Measurements from ENCODE around the gene PRSS12. TPM values are rescaled to one million over a fixed set of nuclear protein-coding genes. Genes with fewer than 3 reads are reported as not detected.
A peak's percentile ranks its signal among the peaks of the same experiment; 100 is the strongest.
"Not testable (repeated sequence)": the region's sequence is repeated elsewhere in the genome, so short reads cannot be mapped to it uniquely, and the experiment has no call there.

Gene PRSS12
- total and polyA plus RNA-seq, 8 donors, result 5.5 to 12.9 (median 7.7) TPM

DNA sequence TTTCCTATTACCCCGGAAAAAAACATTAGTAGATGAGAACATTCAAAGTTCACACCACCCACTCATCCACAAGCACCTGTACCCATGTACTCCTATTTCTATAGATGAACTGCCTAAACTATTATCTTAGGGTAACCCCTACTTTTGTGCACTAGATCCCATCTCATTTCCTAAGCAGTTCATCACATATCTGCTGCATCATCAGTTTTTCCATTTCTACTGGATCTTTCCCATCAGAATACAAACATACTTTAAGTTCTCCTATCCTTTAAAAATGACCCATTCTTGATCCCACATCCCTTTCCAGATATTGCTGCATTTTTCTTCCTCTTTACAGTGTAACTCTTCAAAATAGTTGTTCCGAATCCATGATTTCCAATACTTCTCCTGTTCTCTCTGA, 81.0 kb downstream of the PRSS12 start:
- Histone ChIP-seq H3K36me3 (no peaks in the 10 kb centered on the region), H3K4me3 (no peak overlapping the region), H3K27ac (no peak overlapping the region), H3K9me3 (no peaks in the 10 kb centered on the region), H3K27me3 (no peaks in the 10 kb centered on the region), H3K4me1 (peaks cover 0 to 8% (median 4%) of the 10 kb centered on the region in 3 donors)
- WGBS, 2 donors, result 80 to 81% methylated on average over 2 of the region's 2 CpGs
- DNase-seq (no peak), FAIRE-seq (no peak), ATAC-seq (no peak)
- TF ChIP-seq, protein P1, sequence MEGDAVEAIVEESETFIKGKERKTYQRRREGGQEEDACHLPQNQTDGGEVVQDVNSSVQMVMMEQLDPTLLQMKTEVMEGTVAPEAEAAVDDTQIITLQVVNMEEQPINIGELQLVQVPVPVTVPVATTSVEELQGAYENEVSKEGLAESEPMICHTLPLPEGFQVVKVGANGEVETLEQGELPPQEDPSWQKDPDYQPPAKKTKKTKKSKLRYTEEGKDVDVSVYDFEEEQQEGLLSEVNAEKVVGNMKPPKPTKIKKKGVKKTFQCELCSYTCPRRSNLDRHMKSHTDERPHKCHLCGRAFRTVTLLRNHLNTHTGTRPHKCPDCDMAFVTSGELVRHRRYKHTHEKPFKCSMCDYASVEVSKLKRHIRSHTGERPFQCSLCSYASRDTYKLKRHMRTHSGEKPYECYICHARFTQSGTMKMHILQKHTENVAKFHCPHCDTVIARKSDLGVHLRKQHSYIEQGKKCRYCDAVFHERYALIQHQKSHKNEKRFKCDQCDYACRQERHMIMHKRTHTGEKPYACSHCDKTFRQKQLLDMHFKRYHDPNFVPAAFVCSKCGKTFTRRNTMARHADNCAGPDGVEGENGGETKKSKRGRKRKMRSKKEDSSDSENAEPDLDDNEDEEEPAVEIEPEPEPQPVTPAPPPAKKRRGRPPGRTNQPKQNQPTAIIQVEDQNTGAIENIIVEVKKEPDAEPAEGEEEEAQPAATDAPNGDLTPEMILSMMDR (IDR thresholded peaks at IDR 0.05), result no peak
- intact Hi-C loops (cut with DNase I), result no loop called here

DNA sequence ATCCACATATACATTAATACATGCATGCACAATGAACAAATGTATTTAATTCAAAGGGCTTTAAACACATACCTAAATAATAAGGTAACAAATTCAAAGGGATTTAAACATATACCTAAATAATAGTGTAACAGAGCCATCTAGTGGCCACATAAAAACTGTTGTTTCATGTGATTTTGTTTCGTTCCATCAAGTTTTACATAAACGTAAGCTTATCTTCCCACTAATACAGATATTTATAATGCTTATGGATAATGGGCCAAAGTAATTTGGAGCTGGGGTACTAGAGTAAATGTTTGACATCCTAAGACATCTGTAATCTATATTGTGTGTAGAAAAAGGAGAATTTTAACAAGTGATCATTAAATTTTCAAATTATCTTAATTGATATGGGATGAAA, 82.3 kb downstream of the PRSS12 start:
- DNase-seq (no peak), FAIRE-seq (peak; percentile 92), ATAC-seq (peak in 3 of 4 donors; percentile 47 to 61 (median 49))
- no peaks in the 10 kb centered on the region for H3K36me3 ChIP-seq
- intact Hi-C loops (cut with DNase I), result no loop called here
- H3K27ac ChIP-seq, result no peak overlapping the region
- 0 to 3% methylated on average over 2 of the region's 2 CpGs for WGBS, 2 donors
- no peaks in the 10 kb centered on the region for H3K9me3 ChIP-seq
- no peak overlapping the region for H3K4me3 ChIP-seq
- peaks cover 0 to 2% (median 0%) of the 10 kb centered on the region in 3 donors for H3K4me1 ChIP-seq
- TF ChIP-seq, protein P1 (IDR thresholded peaks at IDR 0.05), result peak in 3 of 4 donors; percentile 28 to 47 (median 45)
- no peaks in the 10 kb centered on the region for H3K27me3 ChIP-seq

DNA sequence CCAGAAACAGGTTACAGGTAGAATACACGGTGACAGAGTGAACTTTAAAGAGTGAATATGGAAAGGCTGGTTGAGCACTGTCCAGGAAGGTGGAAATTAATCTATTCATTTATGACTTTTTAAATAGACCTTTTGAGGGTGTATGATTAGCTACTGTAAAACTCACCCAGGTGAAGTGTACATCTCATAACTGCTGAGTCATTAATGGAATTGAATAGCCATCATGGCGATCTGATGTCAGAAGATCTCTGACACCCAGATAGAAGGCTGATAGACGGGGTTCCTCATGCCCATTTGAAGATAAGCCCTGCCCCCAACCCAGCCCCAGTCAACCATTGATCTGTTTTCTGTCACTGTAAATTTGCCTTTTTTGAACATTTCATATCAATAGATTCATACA, 84.0 kb downstream of the PRSS12 start:
- TF ChIP-seq, protein P1 (IDR thresholded peaks at IDR 0.05), result no peak
- no peak for ATAC-seq

DNA sequence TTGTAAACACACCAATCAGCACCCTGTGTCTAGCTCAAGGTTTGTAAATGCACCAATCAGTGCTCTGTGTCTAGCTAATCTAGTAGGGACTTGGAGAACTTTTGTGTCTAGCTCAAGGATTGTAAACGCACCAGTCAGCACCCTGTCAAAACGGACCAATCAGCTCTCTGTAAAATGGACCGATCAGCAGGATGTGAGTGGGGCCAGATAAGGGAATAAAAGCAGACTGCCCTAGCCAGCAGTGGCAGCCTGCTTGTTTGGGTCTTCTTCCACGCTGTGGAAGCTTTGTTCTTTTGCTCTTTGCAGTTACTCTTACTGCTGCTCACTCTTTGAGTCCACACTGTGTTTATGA, 86.7 kb downstream of the PRSS12 start:
- 54% methylated on average over 4 of the region's 4 CpGs for WGBS, 2 donors
- FAIRE-seq; intact Hi-C loops (cut with DNase I); H3K36me3 ChIP-seq; H3K27me3 ChIP-seq; DNase-seq; H3K4me1 ChIP-seq; H3K27ac ChIP-seq; ATAC-seq; H3K9me3 ChIP-seq: not testable (repeated sequence)
- H3K4me3 ChIP-seq, result peak overlapping the region in 1 of 4 donors; percentile 70

More for the DNA sequence above, 84.0 kb downstream of the PRSS12 start:
- no peaks in the 10 kb centered on the region for H3K9me3 ChIP-seq
- no peaks in the 10 kb centered on the region for H3K36me3 ChIP-seq
- H3K4me3 ChIP-seq, result no peak overlapping the region
- H3K27ac ChIP-seq, result no peak overlapping the region
- FAIRE-seq, result no peak
- WGBS, 2 donors, result 54% methylated on average over 3 of the region's 3 CpGs
- DNase-seq, result no peak
- intact Hi-C loops (cut with DNase I), result no loop called here
- peaks cover 0 to 2% (median 0%) of the 10 kb centered on the region in 3 donors for H3K4me1 ChIP-seq
- no peaks in the 10 kb centered on the region for H3K27me3 ChIP-seq

DNA sequence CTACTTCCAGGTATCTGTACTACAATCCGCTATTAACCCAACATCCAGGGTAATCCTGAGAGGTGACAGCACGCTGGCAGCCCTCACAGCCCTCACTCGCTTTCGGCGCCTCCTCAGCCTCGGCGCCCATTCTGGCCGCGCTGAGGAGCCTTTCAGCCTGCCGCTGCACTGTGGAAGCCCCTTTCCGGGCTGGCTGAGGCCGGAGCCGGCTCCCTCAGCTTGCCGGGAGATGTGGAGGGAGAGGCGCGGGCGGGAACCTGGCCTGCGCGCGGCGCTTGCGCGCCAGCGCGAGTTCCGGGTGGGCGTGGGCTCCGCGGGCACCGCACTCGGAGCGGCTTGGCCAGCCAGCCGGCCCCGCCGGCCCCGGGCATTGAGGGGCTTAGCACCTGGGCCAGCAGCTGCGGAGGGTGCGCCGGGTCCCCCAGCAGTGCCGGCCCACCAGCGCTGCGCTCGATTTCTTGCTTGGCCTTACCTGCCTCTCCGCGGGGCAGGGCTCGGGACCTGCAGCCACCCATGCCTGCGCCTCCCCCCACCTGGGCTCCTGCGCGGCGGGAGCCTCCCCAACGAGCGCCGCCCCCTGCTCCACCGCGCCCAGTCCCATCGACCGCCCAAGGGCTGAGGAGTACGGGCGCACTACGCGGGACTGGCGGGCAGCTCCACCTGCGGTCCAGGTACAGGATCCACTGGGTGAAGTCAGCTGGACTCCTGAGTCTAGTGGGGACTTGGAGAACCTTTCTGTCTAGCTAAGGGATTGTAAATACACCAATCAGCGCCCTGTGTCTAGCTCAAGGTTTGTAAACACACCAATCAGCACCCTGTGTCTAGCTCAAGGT, 87.3 kb downstream of the PRSS12 start:
- peaks cover 0 to under 1% (median 0%) of the 10 kb centered on the region in 3 donors for H3K4me1 ChIP-seq
- H3K27ac ChIP-seq, result peak overlapping the region in 2 of 4 donors; percentile 15 to 36
- 6% methylated on average over 59 to 64 of the region's 64 CpGs for WGBS, 2 donors
- no peak for FAIRE-seq
- peak overlapping the region; percentile 47 to 70 (median 59) for H3K4me3 ChIP-seq
- ATAC-seq, result peak; percentile 90 to 94 (median 92)
- no peaks in the 10 kb centered on the region for H3K36me3 ChIP-seq
- no peaks in the 10 kb centered on the region for H3K9me3 ChIP-seq
- no peaks in the 10 kb centered on the region for H3K27me3 ChIP-seq
- TF ChIP-seq, protein P1 (IDR thresholded peaks at IDR 0.05), result no peak
- DNase-seq, result peak; percentile 40 to 77 (median 60)
- intact Hi-C loops (cut with DNase I), result no loop called here

All from pancreas (tissue), 10 donors.